IPS-NIHi11 (cell line): ENCODE measurements around the gene PIK3CD.
"Not testable (repeated sequence)": the region's sequence is repeated elsewhere in the genome, so short reads cannot be mapped to it uniquely, and the experiment has no call there.

ENCODE experiments used
- DNase-seq: peaks from one replicate; pipeline ENCODE4 v3.0.0; 2012; ENCODE audit warnings: mixed read lengths, low spot score

Gene PIK3CD

DNA sequence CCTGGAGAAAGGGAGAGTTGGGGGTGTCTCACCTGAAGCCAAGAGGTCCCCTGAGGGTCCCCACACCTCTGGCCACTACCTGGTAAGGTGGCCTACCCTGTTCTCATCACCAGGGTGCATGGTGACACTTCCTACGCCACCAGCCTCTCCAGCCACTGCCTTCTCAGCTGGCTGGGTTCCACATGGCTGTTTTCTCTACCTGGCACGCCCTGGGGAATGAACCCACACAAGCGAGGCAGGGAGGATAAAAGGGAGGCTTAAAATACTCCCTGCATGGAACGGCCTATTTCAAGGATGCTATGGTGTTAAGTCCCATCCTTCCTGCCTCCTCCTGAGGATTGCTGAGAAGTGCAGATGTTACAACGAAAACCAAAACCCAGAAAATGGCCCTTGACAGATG lies 84.7 kb downstream of the PIK3CD start:
- no peak for DNase-seq

DNA sequence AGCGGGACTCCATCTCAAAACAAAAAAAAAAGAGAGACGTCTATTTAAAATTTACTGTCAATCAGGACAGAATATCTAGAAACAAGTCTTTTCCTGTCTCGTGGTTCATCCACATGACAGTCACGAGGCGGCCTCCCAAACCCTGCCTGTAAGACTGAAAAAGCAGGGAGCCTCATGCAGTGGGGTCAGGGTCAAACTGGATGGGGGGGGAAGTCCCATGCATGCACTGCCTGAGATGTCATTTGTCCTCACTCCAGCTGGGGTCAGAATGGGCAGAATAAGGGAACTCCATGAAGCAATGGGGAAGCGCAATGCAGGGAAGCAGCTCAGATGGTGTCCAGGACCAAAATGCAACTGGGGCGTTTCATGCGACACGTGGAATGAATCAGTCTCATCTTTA lies 85.5 kb downstream of the PIK3CD start:
- DNase-seq: no peak

DNA sequence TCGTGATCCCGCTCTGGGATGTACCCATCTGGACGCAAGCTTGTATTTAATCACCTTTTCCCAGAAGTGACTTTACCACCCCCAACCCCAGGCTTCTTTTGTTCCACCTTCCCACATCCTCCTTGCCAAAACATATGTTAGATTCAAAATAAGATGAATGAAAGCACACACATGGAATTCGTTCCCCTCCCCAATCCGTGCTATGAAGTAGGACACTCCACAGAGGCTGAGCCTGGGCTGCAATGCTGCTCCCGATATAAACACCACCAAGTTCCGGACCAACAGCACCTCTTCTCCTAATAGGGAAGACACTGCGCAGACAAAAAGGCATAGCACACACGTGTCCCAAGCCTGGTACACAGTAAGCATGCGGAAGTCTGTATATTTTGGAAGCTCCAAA lies 86.1 kb downstream of the PIK3CD start:
- no peak for DNase-seq

DNA sequence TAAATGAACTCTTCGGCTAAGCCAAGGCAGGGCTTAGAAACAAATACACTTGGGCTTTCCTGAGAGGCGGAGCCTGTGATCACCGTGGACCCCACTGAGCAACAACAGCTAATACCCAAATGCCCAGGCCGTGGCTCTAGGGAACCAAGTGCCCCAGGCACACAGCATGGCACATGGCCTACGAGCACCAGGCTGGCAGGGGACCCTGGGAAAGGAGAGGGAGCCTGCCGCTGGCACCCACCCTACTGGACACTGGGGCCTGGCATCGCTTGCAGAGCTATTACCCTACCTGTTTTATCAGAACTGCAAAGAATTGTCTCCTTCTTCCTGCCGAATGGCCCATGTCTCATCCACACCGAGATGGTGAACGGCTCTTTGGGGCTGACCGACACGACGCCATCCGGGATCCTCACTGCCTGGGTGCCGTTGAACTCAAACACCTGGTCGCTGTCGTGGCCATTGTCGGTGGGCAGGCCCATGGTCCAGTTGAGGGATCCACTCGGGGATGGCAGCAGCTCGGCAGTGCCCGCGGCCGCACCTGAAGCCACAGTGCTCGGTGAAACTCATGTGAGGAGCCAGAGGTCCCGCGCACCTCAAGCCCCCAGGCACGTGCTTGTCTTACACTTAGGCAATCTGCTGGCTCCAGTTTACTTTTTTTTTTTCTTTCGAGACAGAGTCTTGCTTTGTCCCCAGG lies 92.7 kb downstream of the PIK3CD start:
- DNase-seq: no peak

DNA sequence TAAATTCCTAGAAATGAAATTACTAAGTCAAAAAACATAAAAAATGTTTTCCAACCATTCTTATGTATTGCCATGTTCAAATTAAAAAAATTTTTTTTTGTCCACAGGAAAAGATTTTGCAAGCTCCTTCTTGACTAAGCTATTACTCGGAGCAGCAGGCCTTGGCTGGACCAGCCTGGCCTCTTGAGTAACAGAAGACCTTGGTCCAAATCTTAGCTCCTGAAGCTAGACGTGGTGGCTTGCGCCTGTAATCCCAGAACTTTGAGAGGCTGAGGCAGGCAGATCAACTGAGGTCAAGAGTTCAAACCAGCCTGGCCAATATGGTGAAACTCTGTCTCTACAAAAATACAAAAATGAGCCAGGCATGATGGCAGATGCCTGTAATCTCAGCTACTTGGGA lies 94.7 kb downstream of the PIK3CD start:
- no peak for DNase-seq

DNA sequence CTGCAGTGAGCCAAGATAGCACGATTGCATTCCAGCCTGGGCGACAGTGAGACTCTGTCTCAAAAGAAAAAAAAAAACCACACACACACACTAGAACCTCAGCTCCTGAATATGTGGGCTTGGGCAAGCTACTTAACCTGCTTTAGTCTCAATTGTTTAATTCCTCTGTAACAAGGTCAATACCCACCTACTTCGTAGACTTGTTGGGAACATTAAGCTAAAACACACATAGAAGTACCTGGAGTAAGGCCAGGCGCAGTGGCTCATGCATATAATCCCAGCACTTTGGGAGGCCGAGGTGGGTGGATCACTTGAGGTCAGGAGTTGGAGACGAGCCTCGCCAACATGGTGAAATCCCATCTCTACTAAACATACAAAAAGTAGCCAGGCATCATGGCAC lies 95.1 kb downstream of the PIK3CD start:
- no peak for DNase-seq

DNA sequence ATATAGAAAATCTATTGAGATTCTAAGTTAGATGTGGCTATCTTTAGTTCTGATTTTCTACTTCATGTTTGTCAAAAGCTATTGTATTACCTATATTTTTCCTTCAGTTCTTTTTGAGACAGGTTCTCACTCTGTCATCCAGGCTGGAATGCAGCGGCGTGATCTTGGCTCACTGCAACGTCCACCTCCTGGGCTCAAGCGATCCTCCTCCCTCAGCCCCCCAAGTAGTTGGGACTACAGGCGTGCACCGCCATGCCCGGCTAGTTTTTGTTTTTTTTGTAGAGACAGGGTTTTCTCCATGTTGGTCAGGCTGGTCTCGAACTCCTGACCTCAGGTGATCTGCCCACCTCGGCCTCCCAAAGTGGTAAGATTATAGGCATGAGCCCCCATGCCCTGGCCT lies 96.9 kb downstream of the PIK3CD start:
- not testable (repeated sequence) for DNase-seq

DNA sequence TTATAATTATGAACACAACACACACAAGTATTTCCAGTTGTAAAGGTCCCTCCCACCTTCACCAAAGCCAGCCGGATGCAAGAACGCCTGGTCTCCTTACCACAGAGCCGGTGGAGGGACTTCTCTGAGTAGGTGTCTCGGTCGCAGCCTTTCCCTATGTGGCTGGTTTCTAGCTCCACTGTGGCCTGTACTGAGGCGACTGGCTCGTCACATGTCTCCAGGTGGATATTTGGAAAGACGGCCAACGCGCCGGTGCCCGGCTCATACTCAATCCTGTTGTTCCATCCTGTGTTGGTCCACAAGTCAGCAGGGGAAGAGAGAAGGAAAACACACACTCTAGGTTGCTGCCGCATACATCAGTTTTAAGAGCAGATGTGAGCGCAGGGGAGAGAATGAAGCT lies 97.8 kb downstream of the PIK3CD start:
- DNase-seq: no peak

DNA sequence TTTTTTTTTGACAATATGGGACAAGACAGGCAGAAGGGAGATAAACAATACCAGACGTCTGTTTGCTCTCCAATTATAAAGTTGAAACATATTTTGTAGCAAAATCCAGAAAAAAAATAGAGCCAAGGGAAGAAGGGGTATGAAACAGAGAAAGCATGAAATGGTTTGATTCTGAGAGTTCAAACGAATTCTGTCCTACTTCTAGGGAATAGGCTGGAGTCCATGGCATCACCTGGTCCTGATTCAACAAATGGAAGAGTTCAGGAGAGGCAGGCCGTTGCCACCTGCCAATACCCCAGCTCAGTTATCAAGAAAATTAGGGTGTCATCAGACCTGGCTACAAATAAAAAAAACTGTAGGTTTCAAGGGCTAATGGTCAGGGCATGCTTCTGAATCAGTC lies 100.4 kb downstream of the PIK3CD start:
- no peak for DNase-seq

DNA sequence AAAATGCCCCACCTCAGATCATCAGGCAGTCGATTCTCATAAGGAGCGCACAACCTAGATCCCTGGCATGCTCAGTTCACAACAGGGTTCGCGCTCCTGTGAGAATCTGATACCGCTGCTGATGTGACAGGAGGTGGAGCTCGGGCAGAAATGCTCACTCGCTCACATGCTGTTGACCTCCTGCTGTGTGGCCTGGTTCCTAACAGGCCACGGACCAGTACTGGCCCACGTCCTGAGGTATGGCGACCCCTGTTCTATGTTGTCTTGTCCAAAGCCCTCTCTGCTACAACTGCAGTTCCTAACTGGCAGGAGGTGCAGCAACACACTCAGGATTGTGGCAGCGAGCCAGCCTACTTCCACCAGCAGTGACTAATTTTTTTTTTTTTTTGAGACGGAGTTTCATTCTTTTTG lies 101.6 kb downstream of the PIK3CD start:
- DNase-seq: no peak

DNA sequence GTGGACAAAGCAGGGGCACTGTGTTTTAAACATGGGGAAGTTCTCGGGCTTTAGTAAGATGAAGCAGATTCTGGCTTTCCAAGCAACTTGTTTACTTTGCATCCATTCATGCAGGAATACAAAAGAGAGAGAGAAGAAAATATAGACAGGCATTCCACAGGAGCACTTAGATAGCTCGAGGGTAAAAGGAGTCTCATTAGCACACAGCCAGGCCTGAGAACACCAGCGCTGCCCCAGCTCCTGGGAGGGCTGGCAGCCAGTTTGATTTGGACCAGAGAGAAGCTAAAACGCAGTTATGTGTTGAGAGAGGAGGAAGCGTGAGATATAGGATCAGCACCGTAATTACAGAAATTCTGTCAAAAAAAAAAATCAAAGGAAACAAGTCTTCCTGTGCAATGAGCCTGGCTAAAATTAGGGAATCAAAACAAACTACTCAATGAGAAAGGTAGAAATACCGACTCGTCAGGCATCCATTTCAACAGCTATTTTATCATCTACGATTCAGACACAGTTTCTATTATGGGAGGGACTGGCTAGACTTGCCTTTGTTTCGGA lies 104.0 kb downstream of the PIK3CD start:
- no peak for DNase-seq

DNA sequence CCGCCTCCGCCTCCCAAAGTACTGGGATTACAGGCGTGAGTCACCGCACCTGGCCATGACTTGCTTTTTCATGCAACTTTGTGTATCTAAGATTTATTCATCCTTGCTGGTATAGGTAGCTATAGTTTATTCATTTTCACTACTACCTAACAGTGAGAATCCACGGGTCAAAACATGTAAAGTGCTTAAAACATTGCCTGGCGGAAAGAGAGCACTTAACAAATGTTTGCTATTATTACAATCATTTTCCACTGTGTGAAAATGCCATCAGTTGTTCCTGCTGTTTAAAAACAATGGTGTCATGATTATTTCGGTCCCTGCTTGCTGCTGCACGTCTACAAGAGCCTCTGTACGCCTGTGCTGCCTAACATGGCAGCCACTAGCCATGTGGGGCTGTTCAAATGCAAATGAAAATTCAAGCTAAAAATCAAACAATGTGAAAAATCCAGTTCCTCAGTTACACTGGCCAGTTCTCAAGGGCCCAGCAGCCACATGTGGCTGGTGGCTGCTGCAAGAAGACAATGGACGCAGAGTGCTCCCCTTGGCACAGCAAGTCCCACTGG lies 107.1 kb downstream of the PIK3CD start:
- no peak for DNase-seq

DNA sequence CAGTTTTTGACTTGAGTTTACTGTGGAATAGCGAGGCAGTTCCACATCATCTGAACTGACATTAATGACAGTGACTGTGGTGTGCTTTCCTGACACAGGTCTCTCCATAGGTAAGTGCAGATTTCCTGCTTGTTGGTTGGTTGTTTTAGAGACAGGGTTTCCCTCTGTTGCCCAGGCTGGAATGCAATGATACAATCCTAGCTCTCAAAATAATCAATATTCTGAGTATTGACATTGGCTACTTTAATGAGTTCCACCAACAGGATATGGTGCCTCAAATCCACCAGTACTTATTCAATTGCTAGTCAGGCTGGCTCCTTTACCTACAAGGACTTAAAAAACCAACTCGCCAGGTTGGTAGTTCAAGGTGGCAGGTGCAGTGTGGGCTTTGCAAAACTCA lies 108.4 kb downstream of the PIK3CD start:
- DNase-seq: no peak

DNA sequence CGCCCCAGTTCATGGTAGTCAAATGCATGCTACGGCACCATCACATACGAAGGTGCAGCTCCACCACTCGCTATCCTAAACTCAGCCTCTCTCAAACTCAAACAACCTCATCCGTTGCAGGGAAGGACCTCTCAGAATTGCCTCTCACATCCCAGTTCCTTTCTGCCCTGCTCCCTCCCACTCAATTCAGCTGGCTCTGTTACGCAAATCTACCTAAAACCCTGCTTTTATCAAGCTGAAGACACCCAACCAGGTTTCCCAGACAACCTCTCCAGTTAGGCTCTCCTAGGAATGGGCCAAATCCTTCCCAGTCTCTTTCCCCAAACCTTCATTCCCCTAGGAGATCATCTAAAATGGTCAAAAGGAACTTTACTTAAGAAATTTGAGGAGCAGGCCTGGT lies 109.3 kb downstream of the PIK3CD start:
- DNase-seq: peak; percentile 42

DNA sequence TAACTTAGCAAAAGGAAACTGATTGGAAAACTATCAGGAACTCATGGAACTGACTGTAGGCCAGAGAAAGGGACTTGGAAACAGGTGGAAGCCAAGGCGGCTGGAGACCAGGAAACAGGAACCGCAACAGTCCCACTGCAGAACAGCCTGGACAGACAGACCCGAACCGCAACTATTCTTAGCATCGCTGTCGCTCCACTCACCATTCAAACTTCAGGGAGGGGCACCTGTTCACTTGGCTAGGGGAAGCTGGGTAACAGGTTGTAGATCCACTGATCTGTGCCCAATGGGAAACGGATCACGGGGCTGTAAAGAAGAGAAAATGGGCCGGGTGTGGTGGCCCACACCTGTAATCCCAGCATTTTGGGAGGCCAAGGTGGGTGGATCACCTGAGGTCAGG lies 110.3 kb downstream of the PIK3CD start:
- no peak for DNase-seq

DNA sequence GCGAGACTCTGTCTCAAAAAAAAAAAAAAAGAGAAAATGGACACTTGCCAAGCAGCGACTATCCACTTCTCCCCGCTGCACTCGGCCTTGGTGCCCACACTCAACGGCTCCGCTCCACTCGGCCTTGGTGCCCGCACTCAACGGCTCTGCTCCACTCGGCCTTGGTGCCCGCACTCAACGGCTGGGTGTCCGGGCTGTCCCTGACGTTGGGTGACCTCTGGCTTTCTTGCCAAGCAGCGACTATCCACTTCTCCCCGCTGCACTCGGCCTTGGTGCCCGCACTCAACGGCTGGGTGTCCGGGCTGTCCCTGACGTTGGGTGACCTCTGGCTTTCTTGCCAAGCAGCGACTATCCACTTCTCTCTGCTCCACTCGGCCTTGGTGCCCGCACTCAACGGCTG lies 110.9 kb downstream of the PIK3CD start:
- not testable (repeated sequence) for DNase-seq

DNA sequence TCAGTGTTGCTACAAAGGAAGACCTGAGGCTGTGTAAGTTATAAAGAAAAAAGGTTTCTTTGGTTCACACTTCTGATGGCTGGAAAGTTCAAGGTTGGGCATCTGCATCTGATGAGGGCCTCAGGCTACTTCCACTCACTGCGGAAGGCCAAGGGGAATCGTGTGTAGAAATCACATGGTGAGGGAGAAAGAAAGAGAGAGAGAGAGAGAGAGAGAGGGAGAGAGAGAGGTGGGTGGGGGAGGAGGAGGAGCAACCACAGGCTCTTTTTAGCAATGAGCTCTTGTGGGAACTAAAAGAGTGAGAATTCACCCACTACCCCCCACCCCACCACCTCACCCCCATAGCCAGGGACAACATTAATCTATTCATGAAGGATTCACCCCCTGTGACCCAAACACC lies 112.4 kb downstream of the PIK3CD start:
- DNase-seq: no peak

DNA sequence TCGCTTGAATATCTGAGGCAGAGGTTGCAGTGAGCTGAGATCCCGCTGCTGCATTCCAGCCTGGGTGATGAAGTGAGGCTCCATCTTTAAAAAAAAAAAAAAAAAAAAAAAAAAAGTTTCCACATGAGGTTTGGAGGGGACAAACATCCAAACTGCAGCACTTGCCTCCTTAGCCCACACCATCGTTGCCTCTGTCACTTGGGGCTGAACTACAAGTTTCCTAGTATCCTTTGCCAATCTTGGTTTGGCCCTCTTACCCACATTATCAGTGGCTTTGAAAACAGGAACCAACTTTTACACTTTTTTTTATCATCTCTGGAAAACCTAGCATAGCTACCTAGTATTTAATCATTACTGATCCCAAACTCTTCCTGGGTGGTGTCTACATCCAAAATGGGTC lies 113.0 kb downstream of the PIK3CD start:
- DNase-seq: no peak

DNA sequence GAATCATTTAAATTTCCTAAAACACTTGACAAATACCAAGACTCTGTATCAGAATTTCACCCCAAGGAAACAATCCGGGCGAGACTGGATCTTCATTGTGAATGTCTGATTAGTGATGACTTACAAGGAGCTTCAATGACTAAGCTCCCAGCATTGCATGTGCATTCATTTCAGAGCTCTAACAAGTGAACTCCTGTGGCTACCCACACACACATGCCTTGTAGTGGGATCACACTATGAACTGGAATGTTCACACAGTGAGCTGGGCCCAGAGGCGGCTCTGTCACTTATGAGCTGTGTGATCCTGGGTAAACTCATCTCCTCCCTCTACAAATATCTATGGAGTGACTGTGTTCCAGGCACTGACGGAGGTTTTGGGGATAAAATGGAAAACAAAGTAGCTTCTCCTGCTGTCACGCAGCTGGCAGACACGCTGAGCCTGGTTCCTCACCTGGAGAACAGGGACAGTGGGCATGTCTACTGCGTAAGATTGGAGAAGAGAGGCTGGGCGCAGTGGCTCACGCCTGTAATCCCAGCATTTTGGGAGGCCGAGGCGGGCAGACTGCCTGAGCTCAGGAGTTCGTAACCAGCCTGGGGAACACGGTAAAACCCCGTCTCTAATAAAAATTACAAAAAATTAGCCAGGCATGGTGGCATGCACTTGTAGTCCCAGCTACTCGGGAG lies 115.4 kb downstream of the PIK3CD start:
- no peak for DNase-seq

DNA sequence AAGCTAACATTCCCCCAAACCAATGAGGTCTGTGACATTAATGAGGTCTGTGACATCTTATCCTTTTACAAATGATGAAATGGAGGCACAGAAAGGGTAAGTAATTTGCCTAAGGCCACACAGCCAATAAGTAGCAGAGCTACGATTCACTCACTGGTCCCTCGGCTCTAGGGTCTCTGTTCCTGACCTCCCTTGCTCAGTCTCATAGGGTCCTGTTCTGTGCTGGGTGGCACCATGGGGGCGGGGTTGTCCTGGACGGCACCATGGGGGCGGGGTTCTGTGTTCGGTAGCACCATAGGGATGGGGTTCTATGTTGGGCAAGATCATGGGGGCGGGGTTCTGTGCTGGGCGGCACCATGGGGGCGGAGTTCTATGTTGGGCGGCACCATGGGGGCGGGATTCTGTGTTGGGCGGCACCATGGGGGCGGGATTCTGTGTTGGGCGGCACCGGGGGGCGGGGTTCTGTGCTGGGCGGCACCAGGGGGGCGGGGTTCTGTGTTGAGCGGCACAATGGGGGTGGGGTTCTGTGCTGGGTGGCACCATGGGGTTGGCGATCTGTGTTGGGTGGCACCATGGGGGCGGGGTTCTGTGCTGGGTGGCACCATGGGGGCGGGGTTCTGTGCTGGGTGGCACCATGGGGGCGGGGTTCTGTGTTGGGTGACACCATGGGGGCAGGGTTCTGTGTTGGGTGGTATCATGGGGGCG lies 116.6 kb downstream of the PIK3CD start:
- peak; percentile 51 for DNase-seq

DNA sequence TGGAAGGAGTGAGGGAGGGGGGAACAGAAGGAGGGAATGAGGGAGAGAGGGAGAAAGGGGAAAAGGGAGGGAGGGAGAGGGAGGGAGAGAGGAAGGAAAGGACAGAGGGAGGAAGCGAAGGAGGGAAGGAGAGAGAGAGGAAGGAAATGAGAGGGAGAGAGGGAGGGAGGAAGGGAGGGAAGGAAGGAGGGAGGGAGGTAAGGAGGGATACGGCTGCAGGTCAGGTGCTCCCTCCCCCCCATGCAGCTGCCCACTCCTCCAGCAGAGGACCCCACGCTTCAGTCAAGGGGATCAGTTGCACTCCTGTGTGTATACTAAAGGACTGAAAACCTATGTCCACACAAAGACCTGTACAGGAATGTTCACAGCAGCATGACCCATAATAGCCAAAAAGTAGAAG lies 117.5 kb downstream of the PIK3CD start:
- DNase-seq: no peak

DNA sequence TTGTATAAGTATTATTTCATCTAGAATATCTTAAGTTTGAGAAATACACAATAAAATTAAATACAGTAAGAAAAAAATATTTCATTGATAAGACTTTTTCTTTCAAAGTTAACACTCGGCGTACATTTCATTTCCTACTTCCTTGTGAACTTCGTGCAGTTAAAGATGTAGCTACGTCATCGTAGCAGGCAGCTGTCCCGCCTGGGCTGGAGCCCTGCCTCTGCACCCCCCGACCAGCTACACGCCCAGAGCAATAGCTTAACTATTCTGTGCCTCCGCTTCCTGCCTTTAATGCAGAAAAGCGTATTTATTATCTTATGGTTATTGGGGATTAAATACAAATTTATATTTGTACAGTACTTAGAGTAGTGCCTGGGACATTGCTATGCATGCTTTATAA lies 118.8 kb downstream of the PIK3CD start:
- no peak for DNase-seq
